Vagina (tissue), 2 donors: ENCODE results near the gene MGMT. TPM values are rescaled to one million over a fixed set of nuclear protein-coding genes. Genes with fewer than 3 reads are reported as not detected.

Source experiments
- DNase-seq, 2 donors: peaks; one replicate each; pipeline ENCODE4 v3.0.0-alpha.2; 2017; ENCODE audit errors: extremely low spot score in 2 of 2
- H3K27ac ChIP-seq: fragments of 200-600 bp; sonication (generic); one replicate; pipeline ENCODE4 v1.5.1; 2019
- H3K27me3 ChIP-seq: fragments of 200-600 bp; sonication (generic); one replicate; pipeline ENCODE4 v1.5.1; 2019
- H3K36me3 ChIP-seq, 2 donors: fragments of 200-600 bp; sonication (generic); one replicate each; pipeline ENCODE4 v1.5.1; 2017 to 2019
- H3K4me1 ChIP-seq: fragments of 200-600 bp; sonication (generic); one replicate; pipeline ENCODE4 v1.5.1; 2019
- H3K4me3 ChIP-seq, 2 donors: fragments of 200-600 bp; sonication (generic); 1 replicate in 1 of 2; 2 replicates in 1 of 2; pipeline ENCODE4 v1.5.1; 2016 to 2019
- H3K9me3 ChIP-seq: fragments of 200-600 bp; sonication (generic); one replicate; pipeline ENCODE4 v1.5.1; 2019
- CTCF ChIP-seq, 3 experiments: fragments of 450-650 bp in 2 of 3; fragments of 200-600 bp in 1 of 3; sonication (generic) in 1 of 3; IDR thresholded peaks; one replicate each; pipeline ENCODE4 v1.5.1; 2017 to 2019; ENCODE audit warnings: antibody characterized with exemption in 3 of 3, mild to moderate bottlenecking in 2 of 3, moderate library complexity in 2 of 3
- POLR2A ChIP-seq, 2 donors: fragments of 450-650 bp; IDR thresholded peaks; one replicate each; pipeline ENCODE4 v1.6.1; 2017; ENCODE audit warnings: antibody characterized with exemption in 2 of 2, mild to moderate bottlenecking in 2 of 2, moderate library complexity in 2 of 2
- POLR2AphosphoS5 ChIP-seq, 2 donors: sonication (generic); formaldehyde crosslinking; IDR thresholded peaks; one replicate each; pipeline ENCODE4 v1.9.0; 2017; ENCODE audit warnings: antibody characterized with exemption in 2 of 2, mild to moderate bottlenecking in 2 of 2, low read depth in 1 of 2; ENCODE audit not compliant: insufficient read depth in 1 of 2
- intact Hi-C: fragments of 100-400 bp; cut with DNase I; formaldehyde crosslinking; loops from one replicate; pipeline ENCODE4 v1.15.1; 2023
- total RNA-seq: library from RNA; depleted of rRNA; stranded (reverse); fragments of >200 nt; gene quantifications from one replicate; pipeline ENCODE4 v1.2.3, GENCODE V29; 2016

The MGMT gene
- total RNA-seq, 1 donor from 2014 or later = 16.0 TPM

GRCh38 chr10:129673292-129673691 is 206.3 kb downstream of the MGMT start:
- Histone ChIP-seq H3K27me3 (no peaks in the 10 kb centered on the region), H3K36me3 (no peaks in the 10 kb centered on the region), H3K4me3 (no peak overlapping the region), H3K4me1 (no peaks in the 10 kb centered on the region), H3K27ac (no peak overlapping the region), H3K9me3 (no peaks in the 10 kb centered on the region)
- TF ChIP-seq POLR2A (IDR thresholded peaks at IDR 0.05) = no peak
- no peak for TF ChIP-seq CTCF (IDR thresholded peaks at IDR 0.05)
- TF ChIP-seq POLR2AphosphoS5 (IDR thresholded peaks at IDR 0.05; ENCODE audit: insufficient read depth in 1 of 2, low read depth in 1 of 2) = no peak
- intact Hi-C loops = no loop called here
- peak in 1 of 2 donors; percentile 10 for DNase-seq

- Histone ChIP-seq H3K4me1 (no peaks in the 10 kb centered on the region), H3K27me3 (no peaks in the 10 kb centered on the region), H3K27ac (no peak overlapping the region), H3K36me3 (no peaks in the 10 kb centered on the region), H3K4me3 (no peak overlapping the region), H3K9me3 (no peaks in the 10 kb centered on the region)
- peak in 1 of 2 donors; percentile 52 for DNase-seq
- TF ChIP-seq POLR2A (IDR thresholded peaks at IDR 0.05) (no peak), CTCF (IDR thresholded peaks at IDR 0.05) (no peak), POLR2AphosphoS5 (IDR thresholded peaks at IDR 0.05; ENCODE audit: insufficient read depth in 1 of 2, low read depth in 1 of 2) (no peak)
- intact Hi-C loops = no loop called here
These were observed 208.2 kb downstream of the MGMT start for GRCh38 chr10:129675027-129675769.

- no peak overlapping the region for H3K27ac ChIP-seq
- TF ChIP-seq POLR2A (IDR thresholded peaks at IDR 0.05) = no peak
- H3K4me1 ChIP-seq = no peaks in the 10 kb centered on the region
- no peaks in the 10 kb centered on the region for H3K36me3 ChIP-seq
- H3K27me3 ChIP-seq = no peaks in the 10 kb centered on the region
- intact Hi-C loops = no loop called here
- H3K4me3 ChIP-seq = no peak overlapping the region
- H3K9me3 ChIP-seq = no peaks in the 10 kb centered on the region
- peak in 1 of 2 donors; percentile 64 for DNase-seq
These were observed 209.0 kb downstream of the MGMT start for GRCh38 chr10:129676014-129676413.

DNA sequence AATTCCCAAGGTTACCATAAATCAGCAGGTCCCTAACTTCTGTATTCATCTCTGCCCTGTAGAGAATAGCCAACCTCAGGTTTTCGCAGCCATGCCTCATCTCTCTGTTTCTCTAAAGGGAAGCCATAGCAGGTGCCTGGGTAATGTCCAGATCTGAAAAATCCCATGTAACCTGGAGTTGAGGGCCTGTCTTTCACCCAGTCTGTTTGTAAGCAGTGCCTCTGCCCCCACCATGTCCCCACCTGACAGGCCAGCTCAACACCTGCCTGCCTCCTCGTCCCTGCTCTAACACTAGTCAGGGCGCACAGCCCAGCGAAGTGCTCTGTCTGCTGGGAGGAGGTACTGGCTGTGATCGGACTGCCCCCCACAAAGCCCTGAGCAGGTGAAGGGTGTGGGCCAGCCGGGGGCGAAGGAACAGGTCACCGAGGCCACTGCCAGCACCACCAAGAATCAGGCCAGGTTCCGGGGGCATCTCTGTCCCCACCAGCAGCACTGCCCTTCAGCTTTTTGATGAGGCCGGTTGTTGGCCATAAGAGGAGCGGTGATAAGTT is 210.4 kb downstream of the MGMT start:
- peak in 1 of 2 donors; percentile 80 for DNase-seq
- intact Hi-C loops = no loop called here
- TF ChIP-seq POLR2AphosphoS5 (IDR thresholded peaks at IDR 0.05; ENCODE audit: insufficient read depth in 1 of 2, low read depth in 1 of 2) (no peak), POLR2A (IDR thresholded peaks at IDR 0.05) (no peak), CTCF (IDR thresholded peaks at IDR 0.05) (no peak)

GRCh38 chr10:129678186-129678585 is 211.1 kb downstream of the MGMT start:
- no peaks in the 10 kb centered on the region for H3K27me3 ChIP-seq
- intact Hi-C loops = no loop called here
- H3K4me3 ChIP-seq = no peak overlapping the region
- H3K36me3 ChIP-seq = no peaks in the 10 kb centered on the region
- no peak for DNase-seq
- no peaks in the 10 kb centered on the region for H3K9me3 ChIP-seq
- no peaks in the 10 kb centered on the region for H3K4me1 ChIP-seq
- no peak overlapping the region for H3K27ac ChIP-seq
- TF ChIP-seq CTCF (IDR thresholded peaks at IDR 0.05) (no peak), POLR2AphosphoS5 (IDR thresholded peaks at IDR 0.05; ENCODE audit: insufficient read depth in 1 of 2, low read depth in 1 of 2) (no peak), POLR2A (IDR thresholded peaks at IDR 0.05) (no peak)

More for the DNA sequence above, 210.4 kb downstream of the MGMT start:
- Histone ChIP-seq H3K9me3 (no peaks in the 10 kb centered on the region), H3K4me3 (no peak overlapping the region), H3K27ac (no peak overlapping the region), H3K4me1 (no peaks in the 10 kb centered on the region), H3K27me3 (no peaks in the 10 kb centered on the region), H3K36me3 (no peaks in the 10 kb centered on the region)
